ENCODE data around the gene MRPL50.

DNA sequence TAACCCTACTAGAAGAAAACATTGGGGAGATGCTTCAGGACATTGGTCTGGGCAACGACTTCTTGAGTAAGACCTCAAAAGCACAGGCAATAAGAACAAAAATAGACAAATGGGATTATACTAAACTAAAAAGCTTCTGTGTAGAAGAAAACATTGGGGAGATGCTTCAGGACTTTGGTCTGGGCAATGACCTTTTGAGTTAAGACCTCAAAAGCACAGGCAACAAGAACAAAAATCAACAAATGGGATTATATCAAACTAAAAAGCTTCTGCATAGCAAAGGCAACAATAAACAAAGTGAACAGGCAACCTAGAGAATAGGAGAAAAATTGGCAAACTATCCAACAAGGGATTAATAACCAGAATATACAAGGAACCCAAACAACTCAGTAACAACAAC is 3.7 kb downstream of the MRPL50 start:
- TF ChIP-seq, protein P1, sequence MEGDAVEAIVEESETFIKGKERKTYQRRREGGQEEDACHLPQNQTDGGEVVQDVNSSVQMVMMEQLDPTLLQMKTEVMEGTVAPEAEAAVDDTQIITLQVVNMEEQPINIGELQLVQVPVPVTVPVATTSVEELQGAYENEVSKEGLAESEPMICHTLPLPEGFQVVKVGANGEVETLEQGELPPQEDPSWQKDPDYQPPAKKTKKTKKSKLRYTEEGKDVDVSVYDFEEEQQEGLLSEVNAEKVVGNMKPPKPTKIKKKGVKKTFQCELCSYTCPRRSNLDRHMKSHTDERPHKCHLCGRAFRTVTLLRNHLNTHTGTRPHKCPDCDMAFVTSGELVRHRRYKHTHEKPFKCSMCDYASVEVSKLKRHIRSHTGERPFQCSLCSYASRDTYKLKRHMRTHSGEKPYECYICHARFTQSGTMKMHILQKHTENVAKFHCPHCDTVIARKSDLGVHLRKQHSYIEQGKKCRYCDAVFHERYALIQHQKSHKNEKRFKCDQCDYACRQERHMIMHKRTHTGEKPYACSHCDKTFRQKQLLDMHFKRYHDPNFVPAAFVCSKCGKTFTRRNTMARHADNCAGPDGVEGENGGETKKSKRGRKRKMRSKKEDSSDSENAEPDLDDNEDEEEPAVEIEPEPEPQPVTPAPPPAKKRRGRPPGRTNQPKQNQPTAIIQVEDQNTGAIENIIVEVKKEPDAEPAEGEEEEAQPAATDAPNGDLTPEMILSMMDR (conservative IDR thresholded peaks at IDR 0.05): no peak
- no peak for TF ChIP-seq EZH2 (IDR thresholded peaks at IDR 0.05; ENCODE audit: low read depth)

Measured in PC-9 (cell line).